ENCODE data around the gene DNAJC15. TPM values are rescaled to one million over a fixed set of nuclear protein-coding genes. Genes with fewer than 3 reads are reported as not detected.
A peak's percentile ranks its signal among the peaks of the same experiment; 100 is the strongest.

The DNAJC15 gene
- total RNA-seq, 1 experiment from 2014 or later = 20.7 TPM

- no peak overlapping the region for H3K27ac ChIP-seq
- no peaks in the 10 kb centered on the region for H3K27me3 ChIP-seq (replicated peaks)
- H3K9me3 ChIP-seq (replicated peaks) = no peaks in the 10 kb centered on the region
- no peak for DNase-seq (ENCODE audit: low read depth in 1 of 2, low spot score in 2 of 2)
- peaks cover 9% of the 10 kb centered on the region; the same call in 1 of the 2 replicates for H3K4me1 ChIP-seq (replicated peaks)
- H3K4me3 ChIP-seq = no peak overlapping the region
- H3K36me3 ChIP-seq = peaks cover 2% of the 10 kb centered on the region; the same call in 1 of the 2 replicates
These were observed 71.5 kb downstream of the DNAJC15 start for GRCh38 chr13:43094901-43095300.

- Histone ChIP-seq H3K36me3 (no peaks in the 10 kb centered on the region), H3K4me3 (no peak overlapping the region), H3K27me3 (replicated peaks) (no peaks in the 10 kb centered on the region), H3K27ac (no peak overlapping the region), H3K9me3 (replicated peaks) (no peaks in the 10 kb centered on the region), H3K4me1 (replicated peaks) (peaks cover 9% of the 10 kb centered on the region; the same call in 1 of the 2 replicates)
- DNase-seq (ENCODE audit: low read depth in 1 of 2, low spot score in 2 of 2) = no peak
These were observed 72.7 kb downstream of the DNAJC15 start for GRCh38 chr13:43095771-43096719.

- H3K27me3 ChIP-seq (replicated peaks) = no peaks in the 10 kb centered on the region
- no peaks in the 10 kb centered on the region for H3K36me3 ChIP-seq
- H3K4me1 ChIP-seq (replicated peaks) = peaks cover under 1% of the 10 kb centered on the region; the same call in 1 of the 2 replicates
- no peak for DNase-seq (ENCODE audit: low read depth in 1 of 2, low spot score in 2 of 2)
- no peaks in the 10 kb centered on the region for H3K9me3 ChIP-seq (replicated peaks)
- no peak overlapping the region for H3K27ac ChIP-seq
- no peak overlapping the region for H3K4me3 ChIP-seq
These were observed 77.3 kb downstream of the DNAJC15 start for GRCh38 chr13:43100667-43101066.

- Histone ChIP-seq H3K27ac (no peak overlapping the region), H3K9me3 (replicated peaks) (no peaks in the 10 kb centered on the region), H3K27me3 (replicated peaks) (no peaks in the 10 kb centered on the region), H3K4me3 (no peak overlapping the region), H3K4me1 (replicated peaks) (no peaks in the 10 kb centered on the region), H3K36me3 (no peaks in the 10 kb centered on the region)
- DNase-seq (ENCODE audit: low read depth in 1 of 2, low spot score in 2 of 2) = no peak
These were observed 78.9 kb downstream of the DNAJC15 start for GRCh38 chr13:43102304-43102703.

GRCh38 chr13:43107780-43108179 lies 84.4 kb downstream of the DNAJC15 start:
- H3K36me3 ChIP-seq = 0 out of 2 replicates have a peak, but pooled peaks cover 6% of the 10 kb centered on the region
- H3K27me3 ChIP-seq (replicated peaks) = no peaks in the 10 kb centered on the region
- H3K4me3 ChIP-seq = no peak overlapping the region
- H3K4me1 ChIP-seq (replicated peaks) = no peaks in the 10 kb centered on the region; the same call in 1 of the 2 replicates
- no peak overlapping the region for H3K27ac ChIP-seq
- no peaks in the 10 kb centered on the region for H3K9me3 ChIP-seq (replicated peaks)
- no peak for DNase-seq (ENCODE audit: low read depth in 1 of 2, low spot score in 2 of 2)

GRCh38 chr13:43110036-43110435 lies 86.7 kb downstream of the DNAJC15 start:
- H3K4me1 ChIP-seq (replicated peaks) = peaks cover 11% of the 10 kb centered on the region
- H3K4me3 ChIP-seq = no peak overlapping the region
- DNase-seq (ENCODE audit: low read depth in 1 of 2, low spot score in 2 of 2) = no peak
- 0 out of 2 replicates have a peak, but pooled peaks cover 6% of the 10 kb centered on the region for H3K36me3 ChIP-seq
- H3K9me3 ChIP-seq (replicated peaks) = no peaks in the 10 kb centered on the region
- no peak overlapping the region for H3K27ac ChIP-seq
- H3K27me3 ChIP-seq (replicated peaks) = no peaks in the 10 kb centered on the region

GRCh38 chr13:43110658-43111057 lies 87.3 kb downstream of the DNAJC15 start:
- no peak overlapping the region for H3K4me3 ChIP-seq
- H3K27ac ChIP-seq = no peak overlapping the region
- no peaks in the 10 kb centered on the region for H3K27me3 ChIP-seq (replicated peaks)
- 0 out of 2 replicates have a peak, but pooled peaks cover 6% of the 10 kb centered on the region for H3K36me3 ChIP-seq
- no peak for DNase-seq (ENCODE audit: low read depth in 1 of 2, low spot score in 2 of 2)
- no peaks in the 10 kb centered on the region for H3K9me3 ChIP-seq (replicated peaks)
- H3K4me1 ChIP-seq (replicated peaks) = peaks cover 11% of the 10 kb centered on the region

GRCh38 chr13:43111559-43112400 lies 88.4 kb downstream of the DNAJC15 start:
- Histone ChIP-seq H3K4me3 (no peak overlapping the region), H3K4me1 (replicated peaks) (peaks cover 11% of the 10 kb centered on the region), H3K9me3 (replicated peaks) (no peaks in the 10 kb centered on the region), H3K36me3 (0 out of 2 replicates have a peak, but pooled peaks cover 6% of the 10 kb centered on the region), H3K27me3 (replicated peaks) (no peaks in the 10 kb centered on the region), H3K27ac (no peak overlapping the region)
- no peak for DNase-seq (ENCODE audit: low read depth in 1 of 2, low spot score in 2 of 2)

- peak in 1 of 2 experiments; percentile 32 for DNase-seq (ENCODE audit: low read depth in 1 of 2, low spot score in 2 of 2)
These were observed 90.2 kb downstream of the DNAJC15 start for GRCh38 chr13:43113603-43114002.

GRCh38 chr13:43114504-43114903 lies 91.1 kb downstream of the DNAJC15 start:
- Histone ChIP-seq H3K4me3 (no peak overlapping the region), H3K27me3 (replicated peaks) (no peaks in the 10 kb centered on the region), H3K27ac (no peak overlapping the region), H3K36me3 (no peaks in the 10 kb centered on the region), H3K4me1 (replicated peaks) (peaks cover 11% of the 10 kb centered on the region), H3K9me3 (replicated peaks) (no peaks in the 10 kb centered on the region)
- no peak for DNase-seq (ENCODE audit: low read depth in 1 of 2, low spot score in 2 of 2)

More at GRCh38 chr13:43113603-43114002, 90.2 kb downstream of the DNAJC15 start:
- Histone ChIP-seq H3K27me3 (replicated peaks) (no peaks in the 10 kb centered on the region), H3K4me1 (replicated peaks) (peaks cover 11% of the 10 kb centered on the region), H3K9me3 (replicated peaks) (no peaks in the 10 kb centered on the region), H3K36me3 (0 out of 2 replicates have a peak, but pooled peaks cover 6% of the 10 kb centered on the region), H3K27ac (no peak overlapping the region), H3K4me3 (no peak overlapping the region)

GRCh38 chr13:43115141-43115540 lies 91.8 kb downstream of the DNAJC15 start:
- no peak for DNase-seq (ENCODE audit: low read depth in 1 of 2, low spot score in 2 of 2)
- Histone ChIP-seq H3K4me1 (replicated peaks) (peaks cover 11% of the 10 kb centered on the region), H3K27me3 (replicated peaks) (no peaks in the 10 kb centered on the region), H3K36me3 (no peaks in the 10 kb centered on the region), H3K27ac (no peak overlapping the region), H3K9me3 (replicated peaks) (no peaks in the 10 kb centered on the region), H3K4me3 (no peak overlapping the region)

- DNase-seq (ENCODE audit: low read depth in 1 of 2, low spot score in 2 of 2) = no peak
- peaks cover 11% of the 10 kb centered on the region for H3K4me1 ChIP-seq (replicated peaks)
- no peak overlapping the region for H3K4me3 ChIP-seq
- no peaks in the 10 kb centered on the region for H3K36me3 ChIP-seq
- H3K27me3 ChIP-seq (replicated peaks) = no peaks in the 10 kb centered on the region
- H3K27ac ChIP-seq = no peak overlapping the region
- no peaks in the 10 kb centered on the region for H3K9me3 ChIP-seq (replicated peaks)
These were observed 92.9 kb downstream of the DNAJC15 start for GRCh38 chr13:43116242-43116641.

GRCh38 chr13:43118521-43118920 lies 95.1 kb downstream of the DNAJC15 start:
- H3K4me3 ChIP-seq = no peak overlapping the region
- H3K4me1 ChIP-seq (replicated peaks) = peaks cover 3% of the 10 kb centered on the region
- no peaks in the 10 kb centered on the region for H3K27me3 ChIP-seq (replicated peaks)
- H3K27ac ChIP-seq = no peak overlapping the region
- no peaks in the 10 kb centered on the region for H3K9me3 ChIP-seq (replicated peaks)
- H3K36me3 ChIP-seq = no peaks in the 10 kb centered on the region
- DNase-seq (ENCODE audit: low read depth in 1 of 2, low spot score in 2 of 2) = no peak
